Liver (tissue), 3 donors: ENCODE results near the gene GPAT2.
"Not testable (repeated sequence)": the region's sequence is repeated elsewhere in the genome, so short reads cannot be mapped to it uniquely, and the experiment has no call there.

Experiments used
- ATF3 ChIP-seq: IDR thresholded peaks from 2 replicates; pipeline ENCODE4 v1.6.1; 2016; ENCODE audit warnings: antibody characterized with exemption
- EGR1 ChIP-seq, 2 donors: IDR thresholded peaks; 2 replicates each; pipeline ENCODE4 v1.6.1; 2016 to 2018; ENCODE audit warnings: antibody characterized with exemption in 2 of 2, low read depth in 2 of 2
- FOXA1 ChIP-seq: IDR thresholded peaks from 2 replicates; pipeline ENCODE4 v1.6.1; 2016; ENCODE audit warnings: antibody characterized with exemption
- GABPA ChIP-seq, 2 donors: IDR thresholded peaks in 1 of 2; conservative IDR thresholded peaks in 1 of 2; 2 replicates each; pipeline ENCODE4 v1.6.1; 2016; ENCODE audit warnings: antibody characterized with exemption in 2 of 2, mild to moderate bottlenecking in 1 of 2, moderate library complexity in 1 of 2
- MAX ChIP-seq: IDR thresholded peaks from 2 replicates; pipeline ENCODE4 v1.6.1; 2016; ENCODE audit warnings: antibody characterized with exemption
- NR2F2 ChIP-seq: IDR thresholded peaks from 2 replicates; pipeline ENCODE4 v1.6.1; 2016; ENCODE audit warnings: antibody characterized with exemption
- RAD21 ChIP-seq, 2 donors: IDR thresholded peaks; 2 replicates each; pipeline ENCODE4 v1.6.1; 2016; ENCODE audit warnings: antibody characterized with exemption in 2 of 2, mild to moderate bottlenecking in 2 of 2
- RXRA ChIP-seq, 2 donors: IDR thresholded peaks; 2 replicates each; pipeline ENCODE4 v1.6.1; 2017 to 2018; ENCODE audit warnings: antibody characterized with exemption in 2 of 2, mild to moderate bottlenecking in 1 of 2
- TAF1 ChIP-seq: conservative IDR thresholded peaks from 2 replicates; pipeline ENCODE4 v1.6.1; 2016; ENCODE audit warnings: antibody characterized with exemption, mild to moderate bottlenecking
- YY1 ChIP-seq: IDR thresholded peaks from 2 replicates; pipeline ENCODE4 v1.6.1; 2016; ENCODE audit warnings: antibody characterized with exemption, mild to moderate bottlenecking
- TF ChIP-seq, protein P1 (sequence below): fragments of 150-350 bp; IDR thresholded peaks from 2 replicates; pipeline ENCODE4 v1.5.1; 2017; ENCODE audit warnings: improper control_type of control experiment, low read depth, low read length; ENCODE audit not compliant: missing input control
- TF ChIP-seq, protein P2 (sequence below): IDR thresholded peaks from 2 replicates; pipeline ENCODE4 v1.6.1; 2016; ENCODE audit warnings: antibody characterized with exemption, mild to moderate bottlenecking
- TF ChIP-seq, protein P3 (sequence below): IDR thresholded peaks from 2 replicates; pipeline ENCODE4 v1.6.1; 2016; ENCODE audit warnings: antibody characterized with exemption
- donor health status: healthy.
- donor health status: healthy.

- TF ChIP-seq, protein P1, sequence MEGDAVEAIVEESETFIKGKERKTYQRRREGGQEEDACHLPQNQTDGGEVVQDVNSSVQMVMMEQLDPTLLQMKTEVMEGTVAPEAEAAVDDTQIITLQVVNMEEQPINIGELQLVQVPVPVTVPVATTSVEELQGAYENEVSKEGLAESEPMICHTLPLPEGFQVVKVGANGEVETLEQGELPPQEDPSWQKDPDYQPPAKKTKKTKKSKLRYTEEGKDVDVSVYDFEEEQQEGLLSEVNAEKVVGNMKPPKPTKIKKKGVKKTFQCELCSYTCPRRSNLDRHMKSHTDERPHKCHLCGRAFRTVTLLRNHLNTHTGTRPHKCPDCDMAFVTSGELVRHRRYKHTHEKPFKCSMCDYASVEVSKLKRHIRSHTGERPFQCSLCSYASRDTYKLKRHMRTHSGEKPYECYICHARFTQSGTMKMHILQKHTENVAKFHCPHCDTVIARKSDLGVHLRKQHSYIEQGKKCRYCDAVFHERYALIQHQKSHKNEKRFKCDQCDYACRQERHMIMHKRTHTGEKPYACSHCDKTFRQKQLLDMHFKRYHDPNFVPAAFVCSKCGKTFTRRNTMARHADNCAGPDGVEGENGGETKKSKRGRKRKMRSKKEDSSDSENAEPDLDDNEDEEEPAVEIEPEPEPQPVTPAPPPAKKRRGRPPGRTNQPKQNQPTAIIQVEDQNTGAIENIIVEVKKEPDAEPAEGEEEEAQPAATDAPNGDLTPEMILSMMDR = not testable (repeated sequence)
- TF ChIP-seq MAX; TAF1; GABPA (IDR thresholded peaks at IDR 0.05 in 1 of 2, conservative IDR thresholded peaks at IDR 0.05 in 1 of 2); FOXA1; NR2F2; RAD21 (IDR thresholded peaks at IDR 0.05); EGR1 (IDR thresholded peaks at IDR 0.05; ENCODE audit: low read depth in 2 of 2); ATF3; RXRA (IDR thresholded peaks at IDR 0.05); YY1: not testable (repeated sequence)
- TF ChIP-seq, protein P2, sequence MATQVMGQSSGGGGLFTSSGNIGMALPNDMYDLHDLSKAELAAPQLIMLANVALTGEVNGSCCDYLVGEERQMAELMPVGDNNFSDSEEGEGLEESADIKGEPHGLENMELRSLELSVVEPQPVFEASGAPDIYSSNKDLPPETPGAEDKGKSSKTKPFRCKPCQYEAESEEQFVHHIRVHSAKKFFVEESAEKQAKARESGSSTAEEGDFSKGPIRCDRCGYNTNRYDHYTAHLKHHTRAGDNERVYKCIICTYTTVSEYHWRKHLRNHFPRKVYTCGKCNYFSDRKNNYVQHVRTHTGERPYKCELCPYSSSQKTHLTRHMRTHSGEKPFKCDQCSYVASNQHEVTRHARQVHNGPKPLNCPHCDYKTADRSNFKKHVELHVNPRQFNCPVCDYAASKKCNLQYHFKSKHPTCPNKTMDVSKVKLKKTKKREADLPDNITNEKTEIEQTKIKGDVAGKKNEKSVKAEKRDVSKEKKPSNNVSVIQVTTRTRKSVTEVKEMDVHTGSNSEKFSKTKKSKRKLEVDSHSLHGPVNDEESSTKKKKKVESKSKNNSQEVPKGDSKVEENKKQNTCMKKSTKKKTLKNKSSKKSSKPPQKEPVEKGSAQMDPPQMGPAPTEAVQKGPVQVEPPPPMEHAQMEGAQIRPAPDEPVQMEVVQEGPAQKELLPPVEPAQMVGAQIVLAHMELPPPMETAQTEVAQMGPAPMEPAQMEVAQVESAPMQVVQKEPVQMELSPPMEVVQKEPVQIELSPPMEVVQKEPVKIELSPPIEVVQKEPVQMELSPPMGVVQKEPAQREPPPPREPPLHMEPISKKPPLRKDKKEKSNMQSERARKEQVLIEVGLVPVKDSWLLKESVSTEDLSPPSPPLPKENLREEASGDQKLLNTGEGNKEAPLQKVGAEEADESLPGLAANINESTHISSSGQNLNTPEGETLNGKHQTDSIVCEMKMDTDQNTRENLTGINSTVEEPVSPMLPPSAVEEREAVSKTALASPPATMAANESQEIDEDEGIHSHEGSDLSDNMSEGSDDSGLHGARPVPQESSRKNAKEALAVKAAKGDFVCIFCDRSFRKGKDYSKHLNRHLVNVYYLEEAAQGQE = not testable (repeated sequence)
- TF ChIP-seq, protein P3, sequence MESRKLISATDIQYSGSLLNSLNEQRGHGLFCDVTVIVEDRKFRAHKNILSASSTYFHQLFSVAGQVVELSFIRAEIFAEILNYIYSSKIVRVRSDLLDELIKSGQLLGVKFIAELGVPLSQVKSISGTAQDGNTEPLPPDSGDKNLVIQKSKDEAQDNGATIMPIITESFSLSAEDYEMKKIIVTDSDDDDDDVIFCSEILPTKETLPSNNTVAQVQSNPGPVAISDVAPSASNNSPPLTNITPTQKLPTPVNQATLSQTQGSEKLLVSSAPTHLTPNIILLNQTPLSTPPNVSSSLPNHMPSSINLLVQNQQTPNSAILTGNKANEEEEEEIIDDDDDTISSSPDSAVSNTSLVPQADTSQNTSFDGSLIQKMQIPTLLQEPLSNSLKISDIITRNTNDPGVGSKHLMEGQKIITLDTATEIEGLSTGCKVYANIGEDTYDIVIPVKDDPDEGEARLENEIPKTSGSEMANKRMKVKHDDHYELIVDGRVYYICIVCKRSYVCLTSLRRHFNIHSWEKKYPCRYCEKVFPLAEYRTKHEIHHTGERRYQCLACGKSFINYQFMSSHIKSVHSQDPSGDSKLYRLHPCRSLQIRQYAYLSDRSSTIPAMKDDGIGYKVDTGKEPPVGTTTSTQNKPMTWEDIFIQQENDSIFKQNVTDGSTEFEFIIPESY = not testable (repeated sequence)
Observed at GRCh38 chr2:96016321-96016720, 18.4 kb downstream of the GPAT2 start.
